Neuronal stem cell (in vitro differentiated cells): ENCODE results near the gene ACSF2.

Experiments used
- DNase-seq: peaks from one replicate; pipeline ENCODE4 v3.0.0-alpha.2; 2013; ENCODE audit warnings: low spot score
- H2AFZ ChIP-seq: one replicate; pipeline ENCODE4 v1.6.1; 2013; ENCODE audit warnings: mild to moderate bottlenecking, low read length, inconsistent platforms
- H2AK5ac ChIP-seq: 2 replicates; pipeline ENCODE4 v1.6.1; 2013; ENCODE audit warnings: low read depth, mild to moderate bottlenecking, inconsistent platforms, low read length, moderate library complexity, mixed read lengths
- H2BK120ac ChIP-seq: 2 replicates; pipeline ENCODE4 v1.6.1; 2013; ENCODE audit warnings: low read depth, mild to moderate bottlenecking, inconsistent platforms, low read length, moderate library complexity, mixed read lengths
- H2BK12ac ChIP-seq: one replicate; pipeline ENCODE4 v1.6.1; 2013; ENCODE audit warnings: low read length, inconsistent platforms
- H2BK15ac ChIP-seq: 2 replicates; pipeline ENCODE4 v1.6.1; 2013; ENCODE audit warnings: mild to moderate bottlenecking, low read length, inconsistent platforms, mixed read lengths
- H2BK5ac ChIP-seq: one replicate; pipeline ENCODE4 v1.6.1; 2013; ENCODE audit warnings: inconsistent platforms, mild to moderate bottlenecking, low read length, moderate library complexity
- H3K14ac ChIP-seq: one replicate; pipeline ENCODE4 v1.6.1; 2013; ENCODE audit warnings: low read length, inconsistent platforms
- H3K18ac ChIP-seq: 2 replicates; pipeline ENCODE4 v1.6.1; 2013; ENCODE audit warnings: low read length, inconsistent platforms
- H3K23ac ChIP-seq: 2 replicates; pipeline ENCODE4 v1.6.1; 2013; ENCODE audit warnings: low read depth, mild to moderate bottlenecking, mixed read lengths, low read length, inconsistent platforms; ENCODE audit not compliant: poor library complexity
- H3K27ac ChIP-seq: replicated peaks from 3 replicates; pipeline ENCODE4 v1.5.1; 2013; ENCODE audit warnings: low read length, inconsistent platforms
- H3K27me3 ChIP-seq, 3 experiments: 2 replicates each; pipeline ENCODE4 v1.6.1; 2013; ENCODE audit warnings: low read length in 3 of 3, mild to moderate bottlenecking in 2 of 3, inconsistent platforms in 1 of 3, low read depth in 1 of 3, mixed read lengths in 1 of 3, moderate library complexity in 1 of 3; ENCODE audit not compliant: control insufficient read depth in 3 of 3, insufficient read depth in 3 of 3
- H3K36me3 ChIP-seq, 2 donors: replicated peaks in 1 of 2; 2 replicates each; pipeline ENCODE4 v1.6.1; 2013; ENCODE audit warnings: low read length in 2 of 2; ENCODE audit not compliant: control insufficient read depth in 2 of 2, insufficient read depth in 2 of 2
- H3K4ac ChIP-seq: 2 replicates; pipeline ENCODE4 v1.6.1; 2013; ENCODE audit warnings: inconsistent platforms, mild to moderate bottlenecking, low read length, moderate library complexity
- H3K4me1 ChIP-seq, 2 donors: 1 replicate in 1 of 2; 2 replicates in 1 of 2; pipeline ENCODE4 v1.6.1; 2013; ENCODE audit warnings: low read length in 2 of 2, low read depth in 1 of 2; ENCODE audit not compliant: control insufficient read depth in 2 of 2, insufficient read depth in 1 of 2
- H3K4me2 ChIP-seq: one replicate; pipeline ENCODE4 v1.6.1; 2013; ENCODE audit warnings: mild to moderate bottlenecking, low read length, inconsistent platforms; ENCODE audit not compliant: insufficient read depth, poor library complexity, severe bottlenecking
- H3K4me3 ChIP-seq, 2 donors: 2 replicates each; pipeline ENCODE4 v1.5.1; 2013; ENCODE audit warnings: low read length in 2 of 2, mild to moderate bottlenecking in 2 of 2, inconsistent platforms in 1 of 2, moderate library complexity in 1 of 2
- H3K79me1 ChIP-seq: one replicate; pipeline ENCODE4 v1.6.1; 2013; ENCODE audit warnings: low read depth, mild to moderate bottlenecking, inconsistent platforms, low read length, moderate library complexity
- H3K9ac ChIP-seq: one replicate; pipeline ENCODE4 v1.6.1; 2013; ENCODE audit warnings: mild to moderate bottlenecking, low read depth, low read length, inconsistent platforms; ENCODE audit not compliant: poor library complexity
- H3K9me3 ChIP-seq, 2 donors: replicated peaks in 1 of 2; 2 replicates each; pipeline versions ENCODE3 to v1.6.1; 2013; ENCODE audit warnings: low read length in 2 of 2, mild to moderate bottlenecking in 2 of 2, inconsistent platforms in 1 of 2, low read depth in 1 of 2, mixed read lengths in 1 of 2, moderate library complexity in 1 of 2; ENCODE audit not compliant: control insufficient read depth in 2 of 2, insufficient read depth in 1 of 2
- H4K8ac ChIP-seq: one replicate; pipeline ENCODE4 v1.6.1; 2013; ENCODE audit warnings: low read depth, mild to moderate bottlenecking, inconsistent platforms, low read length, moderate library complexity
- H4K91ac ChIP-seq: one replicate; pipeline ENCODE4 v1.6.1; 2013; ENCODE audit warnings: low read length, low read depth, mild to moderate bottlenecking, inconsistent platforms; ENCODE audit not compliant: poor library complexity
- WGBS, 2 donors: extraction: QIAGEN DNeasy Blood & Tissue Kit; methylation state at CpG; one replicate each; pipeline ENCODE4 v1.1.7; 2013; ENCODE audit warnings: missing lambda C conversion rate in 2 of 2, mixed read lengths in 1 of 2; ENCODE audit not compliant: insufficient read length in 2 of 2, insufficient replicate concordance in 1 of 2; ENCODE audit errors: extremely low coverage in 2 of 2; 5-methylcytosine and 5-hydroxymethylcytosine counted together

The ACSF2 gene

DNA sequence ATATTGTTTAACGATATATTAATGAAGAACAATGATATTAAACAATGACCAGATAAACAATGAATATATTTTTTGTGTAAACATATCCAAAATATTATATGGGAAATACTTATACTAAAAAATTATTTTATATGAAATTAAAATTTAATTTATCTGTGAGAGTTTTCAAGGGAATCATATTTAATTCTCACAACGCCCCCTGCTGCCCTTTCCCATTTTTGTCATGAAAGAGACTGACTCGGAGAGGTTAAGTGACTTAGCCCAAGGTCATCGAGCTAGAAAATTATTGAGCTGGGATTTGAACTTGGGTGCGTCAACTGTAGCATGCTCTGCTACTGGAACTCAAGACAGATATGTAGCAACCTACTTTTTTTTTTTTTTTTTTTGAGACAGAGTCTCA, 75.0 kb downstream of the ACSF2 start:
- 100% methylated on average over 1 of the region's 5 CpGs; no CpG with 5 or more reads in 1 of the 2 donors for WGBS, 2 donors
- peaks cover 0 to 12% (median 0%) of the 10 kb centered on the region in 3 experiments for H3K27me3 ChIP-seq
- H3K18ac ChIP-seq, result no peak overlapping the region
- H2AFZ ChIP-seq, result no peak overlapping the region
- no peak overlapping the region for H4K8ac ChIP-seq
- no peak overlapping the region for H2BK12ac ChIP-seq
- no peaks in the 10 kb centered on the region for H3K36me3 ChIP-seq
- H2AK5ac ChIP-seq, result no peak overlapping the region
- no peak overlapping the region for H3K9ac ChIP-seq
- DNase-seq, result no peak
- H2BK5ac ChIP-seq, result no peak overlapping the region
- no peak overlapping the region for H2BK120ac ChIP-seq
- H3K4me1 ChIP-seq, result peaks cover 6 to 7% of the 10 kb centered on the region in 2 donors
- H3K4me3 ChIP-seq, result no peak overlapping the region
- H3K14ac ChIP-seq, result no peak overlapping the region
- no peak overlapping the region for H3K23ac ChIP-seq
- no peak overlapping the region for H4K91ac ChIP-seq
- no peaks in the 10 kb centered on the region for H3K79me1 ChIP-seq
- no peaks in the 10 kb centered on the region for H3K9me3 ChIP-seq
- H2BK15ac ChIP-seq, result no peak overlapping the region
- H3K4ac ChIP-seq, result no peak overlapping the region
- H3K4me2 ChIP-seq, result no peak overlapping the region
- H3K27ac ChIP-seq, result no peak overlapping the region

DNA sequence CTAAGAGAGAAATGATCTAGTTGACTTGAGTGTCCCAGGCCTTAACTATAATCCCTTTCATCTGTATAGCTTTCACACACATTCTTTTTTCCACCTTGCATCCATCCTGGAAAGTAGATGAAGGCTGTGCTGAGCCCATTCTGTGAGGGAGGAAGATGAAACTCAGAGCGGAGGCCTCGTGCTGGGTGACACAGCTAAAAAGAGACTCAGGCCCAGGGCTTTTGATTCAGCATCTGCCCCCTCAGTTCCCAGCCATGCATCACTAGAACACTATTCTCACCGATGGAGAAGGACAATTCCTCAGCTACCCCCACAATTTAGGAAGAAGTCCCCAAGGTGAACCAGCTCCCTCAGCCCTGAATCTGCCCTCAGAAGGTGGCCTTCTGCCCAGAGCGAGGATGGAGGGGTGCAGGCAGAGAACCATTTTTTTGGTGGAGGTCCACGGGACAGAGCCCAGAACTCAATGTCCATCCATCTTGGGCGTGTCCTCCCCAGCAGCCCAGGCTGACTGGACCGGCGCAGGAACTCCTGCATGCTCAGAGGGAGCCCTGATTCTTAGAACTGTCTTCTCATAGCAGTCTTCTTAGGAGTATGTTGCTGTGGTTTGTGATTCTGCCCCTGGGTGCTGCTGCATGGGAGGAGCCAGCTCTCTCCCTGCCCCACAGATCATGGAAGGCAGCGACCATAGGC, 76.4 kb downstream of the ACSF2 start:
- H3K79me1 ChIP-seq, result no peaks in the 10 kb centered on the region
- H2BK5ac ChIP-seq, result no peak overlapping the region
- H3K23ac ChIP-seq, result no peak overlapping the region
- H3K18ac ChIP-seq, result no peak overlapping the region
- H4K91ac ChIP-seq, result no peak overlapping the region
- H2BK12ac ChIP-seq, result no peak overlapping the region
- no CpG with 5 or more reads among the region's 9 CpGs for WGBS, 2 donors
- no peak overlapping the region for H3K14ac ChIP-seq
- H3K9ac ChIP-seq, result no peak overlapping the region
- no peak overlapping the region for H3K4ac ChIP-seq
- H4K8ac ChIP-seq, result no peak overlapping the region
- no peak overlapping the region for H2AK5ac ChIP-seq
- no peak overlapping the region for H2BK120ac ChIP-seq
- H3K4me1 ChIP-seq, result peaks cover 6 to 7% of the 10 kb centered on the region in 2 donors
- H3K4me2 ChIP-seq, result no peak overlapping the region
- peaks cover 0 to 20% (median 0%) of the 10 kb centered on the region in 3 experiments for H3K27me3 ChIP-seq
- no peaks in the 10 kb centered on the region for H3K9me3 ChIP-seq
- H3K4me3 ChIP-seq, result no peak overlapping the region
- H2BK15ac ChIP-seq, result no peak overlapping the region
- no peak for DNase-seq
- H3K27ac ChIP-seq, result no peak overlapping the region
- H3K36me3 ChIP-seq, result no peaks in the 10 kb centered on the region
- no peak overlapping the region for H2AFZ ChIP-seq

DNA sequence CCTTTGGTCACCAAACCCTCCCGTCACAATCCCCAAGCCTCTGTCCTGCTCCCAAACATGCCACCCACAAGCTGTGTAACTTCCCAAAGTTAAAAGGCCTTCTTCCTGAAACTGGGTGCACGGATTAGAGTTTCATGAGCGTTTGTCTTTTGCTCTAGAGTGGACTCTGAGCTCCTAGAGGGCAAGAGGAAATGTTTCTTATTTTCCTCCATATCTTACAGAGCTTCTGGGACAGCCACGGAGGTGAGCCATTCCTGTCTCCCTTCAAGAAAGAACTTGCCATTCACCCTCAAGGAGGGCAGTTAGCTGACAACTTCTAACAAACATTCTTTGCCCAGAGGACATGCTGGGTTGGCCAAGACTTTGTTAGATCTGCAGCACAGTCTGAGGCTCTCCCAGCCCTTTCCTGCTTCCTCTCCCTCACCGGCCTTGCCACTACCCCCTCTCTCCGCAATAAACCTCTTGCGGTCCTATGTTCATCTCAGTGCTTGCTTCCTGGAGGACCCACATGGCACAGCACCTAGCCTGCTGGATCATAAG, 79.6 kb downstream of the ACSF2 start:
- no peak overlapping the region for H2BK12ac ChIP-seq
- no peak overlapping the region for H3K9ac ChIP-seq
- H2BK5ac ChIP-seq, result no peak overlapping the region
- no peak overlapping the region for H3K4ac ChIP-seq
- H4K91ac ChIP-seq, result no peak overlapping the region
- no peak overlapping the region for H2AK5ac ChIP-seq
- no peak overlapping the region for H3K18ac ChIP-seq
- H3K36me3 ChIP-seq, result no peaks in the 10 kb centered on the region
- WGBS, 2 donors, result no CpG with 5 or more reads among the region's 7 CpGs
- H3K14ac ChIP-seq, result no peak overlapping the region
- H3K79me1 ChIP-seq, result no peaks in the 10 kb centered on the region
- H3K4me1 ChIP-seq, result peaks cover 6 to 17% of the 10 kb centered on the region in 2 donors
- no peak overlapping the region for H3K23ac ChIP-seq
- no peak overlapping the region for H3K4me2 ChIP-seq
- H3K4me3 ChIP-seq, result no peak overlapping the region
- no peak overlapping the region for H2BK15ac ChIP-seq
- no peaks in the 10 kb centered on the region for H3K9me3 ChIP-seq
- no peak overlapping the region for H2AFZ ChIP-seq
- H4K8ac ChIP-seq, result no peak overlapping the region
- no peak overlapping the region for H3K27ac ChIP-seq
- no peak for DNase-seq
- H3K27me3 ChIP-seq, result peaks cover 0 to 37% (median 0%) of the 10 kb centered on the region in 3 experiments
- no peak overlapping the region for H2BK120ac ChIP-seq

DNA sequence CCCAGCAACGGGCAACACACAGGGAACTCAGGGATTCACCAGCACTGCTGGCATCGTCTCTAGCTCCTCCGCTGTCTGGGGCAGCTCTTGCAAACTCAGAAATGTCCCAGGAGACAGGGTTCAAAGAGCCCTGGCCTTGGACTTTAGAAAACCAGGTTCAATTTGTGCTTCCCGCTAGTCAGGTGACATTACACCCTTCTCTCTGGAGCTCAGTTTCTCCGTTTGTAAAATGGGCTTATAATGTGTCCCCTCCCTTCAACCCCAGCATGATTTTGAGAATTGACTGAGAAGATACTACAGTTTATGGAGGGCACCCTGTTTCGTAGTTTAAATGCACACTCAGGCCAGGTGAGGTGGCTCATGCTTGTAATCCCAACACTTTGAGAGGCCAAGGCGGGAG, 80.3 kb downstream of the ACSF2 start:
- Histone ChIP-seq H3K4me2 (no peak overlapping the region), H3K9me3 (no peaks in the 10 kb centered on the region), H3K4me1 (peaks cover 11 to 21% of the 10 kb centered on the region in 2 donors), H2BK120ac (no peak overlapping the region), H3K27me3 (peaks cover 0 to 37% (median 0%) of the 10 kb centered on the region in 3 experiments), H3K14ac (no peak overlapping the region), H4K8ac (no peak overlapping the region), H3K18ac (no peak overlapping the region), H3K79me1 (no peaks in the 10 kb centered on the region), H2AK5ac (no peak overlapping the region), H3K23ac (no peak overlapping the region), H3K9ac (no peak overlapping the region), H4K91ac (no peak overlapping the region), H3K27ac (no peak overlapping the region), H2BK12ac (no peak overlapping the region), H2BK5ac (no peak overlapping the region), H2AFZ (no peak overlapping the region), H3K36me3 (no peaks in the 10 kb centered on the region), H3K4ac (no peak overlapping the region), H3K4me3 (no peak overlapping the region), H2BK15ac (peak overlapping the region; percentile 6)
- no CpG with 5 or more reads among the region's 7 CpGs for WGBS, 2 donors
- no peak for DNase-seq
